Heart right ventricle (tissue), 16 donors: Measurements from ENCODE around the gene CRHR2. TPM values are rescaled to one million over a fixed set of nuclear protein-coding genes. Genes with fewer than 3 reads are reported as not detected.

Experiments
- ATAC-seq, 8 donors: fragments of 200-7000 bp; cut with Tn5 transposase; one replicate each; pipeline ENCODE4 v1.9.1; 2020; ENCODE audit warnings: mild to moderate bottlenecking in 8 of 8, moderate library complexity in 8 of 8, moderate number of reproducible peaks in 1 of 8
- DNase-seq, 2 donors: peaks; one replicate each; pipeline ENCODE4 v3.0.0-alpha.2; 2020
- H3K27ac ChIP-seq, 10 donors: fragments of 200-600 bp; sonication (generic) in 2 of 10; one replicate each; pipeline versions ENCODE4 v1.5.0 to v1.8.0; 2020 to 2022; ENCODE audit warnings: mild to moderate bottlenecking in 3 of 10
- H3K27me3 ChIP-seq, 7 donors: fragments of 200-600 bp; one replicate each; pipeline ENCODE4 v1.8.0; 2021 to 2022; ENCODE audit warnings: mild to moderate bottlenecking in 2 of 7
- H3K36me3 ChIP-seq, 9 donors: fragments of 200-600 bp; sonication (generic) in 1 of 9; one replicate each; pipeline versions ENCODE4 v1.5.0 to v1.8.0; 2020 to 2022; ENCODE audit warnings: mild to moderate bottlenecking in 2 of 9
- H3K4me1 ChIP-seq, 9 donors: fragments of 200-600 bp; sonication (generic) in 1 of 9; one replicate each; pipeline versions ENCODE4 v1.5.0 to v1.8.0; 2020 to 2022; ENCODE audit warnings: mild to moderate bottlenecking in 4 of 9
- H3K4me3 ChIP-seq, 10 donors: fragments of 200-600 bp; sonication (generic) in 2 of 10; one replicate each; pipeline versions ENCODE4 v1.5.0 to v1.8.0; 2020 to 2022; ENCODE audit warnings: mild to moderate bottlenecking in 7 of 10, moderate library complexity in 2 of 10
- H3K9me3 ChIP-seq, 11 donors: fragments of 200-600 bp in 10 of 11; sonication (generic) in 2 of 11; one replicate each; pipeline versions ENCODE4 v1.5.0 to v1.8.0; 2013 to 2022; ENCODE audit warnings: mild to moderate bottlenecking in 2 of 11, control low read depth in 1 of 11, moderate library complexity in 1 of 11
- CTCF ChIP-seq, 9 donors: fragments of 200-600 bp; sonication (generic) in 2 of 9; IDR thresholded peaks; one replicate each; pipeline versions ENCODE4 v1.5.0 to v1.8.0; 2021 to 2022; ENCODE audit warnings: antibody characterized with exemption in 9 of 9, mild to moderate bottlenecking in 5 of 9, moderate library complexity in 1 of 9
- WGBS, 2 donors: extraction: QIAGEN DNeasy Blood & Tissue Kit; methylation state at CpG; one replicate each; pipeline ENCODE4 v1.1.7; 2013; ENCODE audit warnings: inconsistent platforms in 1 of 2; 5-methylcytosine and 5-hydroxymethylcytosine counted together
- intact Hi-C, 10 donors: fragments of 100-400 bp; cut with DNase I; formaldehyde crosslinking; loops; one replicate each; pipeline versions ENCODE4 v1.11.1 to v1.14.2; 2022
- polyA plus RNA-seq, 2 donors: library from polyadenylated mRNA; stranded (reverse); fragments of 200-250 nt; gene quantifications; one replicate each; pipeline ENCODE4 v1.2.3, GENCODE V29; 2013
- total RNA-seq, 10 donors: library from RNA; stranded (reverse); fragmentation: NEBNext Ultra II Directional in 3 of 10; extraction: Animal tissue kit (Norgen Biotek cat#: 25700) in 3 of 10; gene quantifications; one replicate each; pipeline versions ENCODE4 v1.2.1 to v1.2.4, GENCODE V29; 2021 to 2023
- donor health status: Arrhythmogenic right ventricular cardiomyopathy.
- donor health status: ischemic (EF 13 %, LVEDD 7.1; RV severe dilation, severe dysfunction).
- donor health status: healthy with polysubstance abuse.
- donor health status: DM: no; HTN: yes; CAD: no.
- donor health status: DM: no; HTN: no; CAD: no.
- donor health status: ischemic (EF 25% LVEDD 6.9; RV normal size, moderate dysfunction).
- donor health status: ischemic (EF 25% LVEDD 5.7; RV mildly dilated, moderate dysfunction).
- donor health status: healthy.
- donor health status: DM: yes; HTN: yes; CAD: no.
- donor health status: Ischemic cardiomyopathy.
- donor health status: ischemic (EF 35%, LVEDD 5.7; RV mildly dilated, moderate dysfunction).
- donor health status: nonischemic (EF 11% LVEDD 7.7; RV severe dilation, severe dysfunction).
- donor health status: DM: yes; HTN: yes; CAD: no.
- donor health status: PGD.
- donor health status: ischemic (EF 29% LVEDD 5.4; RV normal size, mild dysfunction).
- donor health status: nonischemic (EF 23%, LVEDD 6.1; RV moderate dilation, normal function).

The CRHR2 gene
- total and polyA plus RNA-seq, 12 donors = 0.07 to 1.2 (median 0.28) TPM; not detected in 1

GRCh38 chr7:30729642-30730041 is 47.4 kb upstream of the CRHR2 start:
- H3K27ac ChIP-seq = no peak overlapping the region
- peaks cover 0 to 5% (median 0%) of the 10 kb centered on the region in 7 donors for H3K27me3 ChIP-seq
- H3K4me3 ChIP-seq = no peak overlapping the region
- no peak for DNase-seq
- no peaks in the 10 kb centered on the region for H3K36me3 ChIP-seq
- no peaks in the 10 kb centered on the region for H3K9me3 ChIP-seq
- WGBS, 2 donors = 51 to 53% methylated on average over 2 of the region's 2 CpGs
- no peak for TF ChIP-seq CTCF (IDR thresholded peaks at IDR 0.05)
- ATAC-seq = peak in 4 of 8 donors; percentile 31 to 56 (median 33)
- no peaks in the 10 kb centered on the region for H3K4me1 ChIP-seq
- intact Hi-C loops = loop anchor here in 4 of 10 donors (10.0 kb wide), 1 partner anchor 105 kb away; no protein-coding TSS in a partner anchor

- ATAC-seq (no peak), DNase-seq (no peak)
- 78% methylated on average over 6 of the region's 6 CpGs for WGBS, 2 donors
- TF ChIP-seq CTCF (IDR thresholded peaks at IDR 0.05) = no peak
- Histone ChIP-seq H3K4me1 (no peaks in the 10 kb centered on the region), H3K27me3 (peaks cover 0 to 5% (median 0%) of the 10 kb centered on the region in 7 donors), H3K9me3 (no peaks in the 10 kb centered on the region), H3K36me3 (no peaks in the 10 kb centered on the region), H3K27ac (no peak overlapping the region), H3K4me3 (no peak overlapping the region)
- intact Hi-C loops = no loop called here
Measured at GRCh38 chr7:30728591-30729100, 46.4 kb upstream of the CRHR2 start.

GRCh38 chr7:30727061-30727945 is 45.0 kb upstream of the CRHR2 start:
- Histone ChIP-seq H3K4me1 (no peaks in the 10 kb centered on the region), H3K4me3 (peak overlapping the region in 1 of 10 donors; percentile 29), H3K36me3 (no peaks in the 10 kb centered on the region), H3K27me3 (peaks cover 0 to 5% (median 0%) of the 10 kb centered on the region in 7 donors), H3K9me3 (no peaks in the 10 kb centered on the region), H3K27ac (peak overlapping the region in 1 of 10 donors; percentile 56)
- 72 to 73% methylated on average over 8 of the region's 8 CpGs for WGBS, 2 donors
- peak in 1 of 8 donors; percentile 39 for ATAC-seq
- intact Hi-C loops = no loop called here
- no peak for TF ChIP-seq CTCF (IDR thresholded peaks at IDR 0.05)
- DNase-seq = no peak

GRCh38 chr7:30726296-30727006 is 44.2 kb upstream of the CRHR2 start:
- no peak for TF ChIP-seq CTCF (IDR thresholded peaks at IDR 0.05)

More at GRCh38 chr7:30726296-30727006, 44.2 kb upstream of the CRHR2 start:
- H3K27ac ChIP-seq = peak overlapping the region in 1 of 10 donors; percentile 56
- H3K4me3 ChIP-seq = peak overlapping the region in 1 of 10 donors; percentile 29
- 96 to 98% methylated on average over 7 of the region's 7 CpGs for WGBS, 2 donors
- ATAC-seq = no peak
- intact Hi-C loops = no loop called here
- no peak for DNase-seq
- H3K36me3 ChIP-seq = no peaks in the 10 kb centered on the region
- no peaks in the 10 kb centered on the region for H3K4me1 ChIP-seq
- H3K9me3 ChIP-seq = no peaks in the 10 kb centered on the region
- H3K27me3 ChIP-seq = peaks cover 0 to 2% (median 0%) of the 10 kb centered on the region in 7 donors
